ENCODE measurements around the gene CSPG5.
A peak's percentile ranks its signal among the peaks of the same experiment; 100 is the strongest.

CSPG5 gene

GRCh38 chr3:47578119-47578632 lies 489 bp downstream of the CSPG5 start:
- Mint-ChIP-seq H3K4me3 (peak overlapping the region; percentile 72), H3K36me3 (no peaks in the 10 kb centered on the region), H3K9me3 (no peaks in the 10 kb centered on the region), H3K4me1 (peaks cover 2% of the 10 kb centered on the region), H3K27me3 (peaks cover 16% of the 10 kb centered on the region), H3K27ac (no peak overlapping the region)
- DNase-seq (ENCODE audit: low spot score in 2 of 2) (peak; percentile 28 to 60), ATAC-seq (ENCODE audit: low read depth) (peak; percentile 70)

DNA sequence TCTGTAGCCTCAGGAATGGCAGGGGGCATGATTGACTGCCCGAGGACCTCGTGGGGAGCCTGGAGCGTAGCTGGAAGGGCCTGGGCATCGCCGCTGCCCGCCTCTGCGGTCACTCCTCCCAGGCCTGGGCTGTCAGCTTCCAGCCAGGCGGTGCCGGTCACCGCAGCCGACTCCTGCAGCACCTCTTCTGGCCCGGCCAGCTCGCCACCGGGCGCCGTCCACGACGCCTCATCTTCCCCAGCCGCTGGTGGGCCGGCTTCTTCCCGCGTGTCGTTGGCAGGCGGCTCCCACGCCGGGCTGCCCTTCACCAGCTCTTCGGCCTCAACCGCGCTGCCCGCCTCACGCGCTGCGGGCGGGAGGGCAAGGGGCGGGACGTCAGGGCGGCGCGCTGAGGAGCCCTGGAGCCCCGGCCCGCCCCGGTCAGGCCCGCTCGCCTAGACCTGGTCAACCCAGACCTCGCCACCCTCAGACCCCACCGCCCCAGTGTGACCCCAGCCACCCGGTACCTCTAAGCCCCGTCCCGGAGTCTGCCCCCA lies 1.0 kb downstream of the CSPG5 start:
- Mint-ChIP-seq H3K4me1 (peaks cover 2% of the 10 kb centered on the region), H3K27me3 (peaks cover 16% of the 10 kb centered on the region), H3K9me3 (no peaks in the 10 kb centered on the region), H3K36me3 (no peaks in the 10 kb centered on the region), H3K4me3 (peak overlapping the region; percentile 72), H3K27ac (no peak overlapping the region)
- ATAC-seq (ENCODE audit: low read depth), result no peak
- DNase-seq (ENCODE audit: low spot score in 2 of 2), result no peak

DNA sequence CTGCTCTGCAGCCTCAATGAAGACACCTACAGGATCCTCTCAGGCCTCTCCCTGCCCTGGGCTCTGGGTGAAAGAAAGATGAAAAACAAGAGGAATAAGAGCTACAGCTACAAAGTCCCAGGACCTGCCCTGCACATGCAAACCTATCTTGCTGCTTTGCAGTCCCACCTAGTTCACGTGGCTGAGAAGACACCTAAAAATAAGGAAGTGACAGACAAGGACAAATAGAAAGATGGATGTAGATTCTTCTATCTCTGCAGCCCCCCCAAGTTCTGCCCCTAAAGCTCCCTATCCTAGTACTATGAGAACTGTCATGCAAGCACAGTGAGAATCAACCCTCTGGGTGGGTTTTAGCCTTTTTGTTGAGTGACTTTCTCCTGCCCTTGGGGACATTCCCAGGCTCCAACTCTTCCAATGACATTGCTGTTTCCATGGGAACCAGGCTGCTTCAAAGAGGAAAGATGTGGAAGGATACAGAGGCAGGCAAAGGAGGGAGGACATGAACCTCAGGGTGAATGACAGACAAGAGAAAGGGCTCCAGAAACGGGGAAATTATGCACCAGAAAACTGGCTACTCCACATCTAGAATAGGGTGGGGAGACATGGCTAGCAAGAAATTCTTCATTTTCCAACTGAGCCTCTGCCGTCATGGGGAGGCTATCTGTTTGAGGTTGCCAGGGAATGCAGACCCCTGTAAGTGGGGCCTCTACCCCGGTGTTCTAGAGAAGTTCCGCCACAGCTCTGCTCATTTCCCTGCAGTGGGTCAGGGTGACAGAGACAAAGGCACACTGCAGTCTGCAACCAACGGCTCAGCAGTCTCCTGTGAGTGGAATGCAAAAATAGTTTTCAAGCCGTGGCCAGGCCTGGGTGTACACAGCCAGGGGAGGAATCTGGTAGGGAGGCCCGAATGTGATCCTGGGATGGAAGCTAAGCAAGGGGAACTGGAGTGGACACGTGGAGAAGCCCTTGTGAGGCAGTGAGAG lies 5.2 kb downstream of the CSPG5 start:
- no peak overlapping the region for H3K4me3 Mint-ChIP-seq
- no peak overlapping the region for H3K27ac Mint-ChIP-seq
- no peaks in the 10 kb centered on the region for H3K4me1 Mint-ChIP-seq
- H3K27me3 Mint-ChIP-seq, result peaks cover 12% of the 10 kb centered on the region
- DNase-seq (ENCODE audit: low spot score in 2 of 2), result no peak
- no peaks in the 10 kb centered on the region for H3K9me3 Mint-ChIP-seq
- ATAC-seq (ENCODE audit: low read depth), result no peak
- no peaks in the 10 kb centered on the region for H3K36me3 Mint-ChIP-seq

DNA sequence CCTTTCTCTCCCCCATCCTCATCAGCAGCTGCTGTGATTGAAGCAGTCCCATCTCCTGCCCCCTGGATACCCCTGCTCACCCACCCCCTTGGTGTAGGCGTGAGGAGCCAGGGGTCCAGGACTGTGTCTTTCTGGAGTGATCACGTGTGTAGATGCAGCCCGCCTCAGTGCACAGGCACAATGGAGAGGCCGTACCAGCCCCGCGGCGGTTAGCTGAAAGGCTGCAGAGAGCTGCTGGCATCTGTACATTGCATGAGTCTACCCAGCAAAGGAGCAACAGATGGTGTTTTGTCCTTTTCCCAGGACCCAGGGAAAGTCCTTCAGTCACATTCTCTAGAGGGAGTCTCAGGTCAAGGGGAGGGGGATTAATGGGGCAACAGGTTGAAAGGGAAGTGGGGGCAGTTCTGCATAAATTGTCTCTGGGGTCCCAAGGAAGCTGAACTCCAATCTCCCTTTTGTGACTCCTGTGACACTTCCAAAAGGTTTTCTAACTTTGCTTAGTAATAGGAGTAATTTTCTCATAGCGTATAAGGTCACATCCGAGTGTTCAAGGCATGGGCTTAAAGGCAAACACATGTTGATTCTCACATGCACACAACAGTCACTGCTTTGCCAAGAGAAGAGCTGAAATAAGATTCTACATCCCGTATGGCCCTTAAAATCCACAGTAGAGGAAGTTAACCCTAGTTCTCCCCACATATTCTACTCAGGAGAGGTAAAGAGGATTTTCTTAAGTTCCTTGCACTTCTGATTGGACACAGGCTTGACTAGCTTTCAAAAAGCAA lies 7.1 kb downstream of the CSPG5 start:
- Mint-ChIP-seq H3K27ac (no peak overlapping the region), H3K4me3 (no peak overlapping the region), H3K4me1 (no peaks in the 10 kb centered on the region), H3K9me3 (no peaks in the 10 kb centered on the region), H3K27me3 (peaks cover 12% of the 10 kb centered on the region), H3K36me3 (no peaks in the 10 kb centered on the region)
- ATAC-seq (ENCODE audit: low read depth), result no peak
- DNase-seq (ENCODE audit: low spot score in 2 of 2), result no peak

- ATAC-seq (ENCODE audit: low read depth) (no peak), DNase-seq (ENCODE audit: low spot score in 2 of 2) (no peak)
- H3K27ac Mint-ChIP-seq, result no peak overlapping the region
- no peaks in the 10 kb centered on the region for H3K9me3 Mint-ChIP-seq
- no peaks in the 10 kb centered on the region for H3K4me1 Mint-ChIP-seq
- no peak overlapping the region for H3K4me3 Mint-ChIP-seq
- H3K27me3 Mint-ChIP-seq, result peaks cover 8% of the 10 kb centered on the region
- H3K36me3 Mint-ChIP-seq, result no peaks in the 10 kb centered on the region
Observed at GRCh38 chr3:47568901-47569300, 9.8 kb downstream of the CSPG5 start.

GRCh38 chr3:47567149-47567548 lies 11.5 kb downstream of the CSPG5 start:
- ATAC-seq (ENCODE audit: low read depth), result no peak

GRCh38 chr3:47566667-47567066 lies 12.0 kb downstream of the CSPG5 start:
- H3K4me1 Mint-ChIP-seq, result no peaks in the 10 kb centered on the region
- H3K27ac Mint-ChIP-seq, result no peak overlapping the region
- ATAC-seq (ENCODE audit: low read depth) (no peak), DNase-seq (ENCODE audit: low spot score in 2 of 2) (no peak)
- H3K9me3 Mint-ChIP-seq, result no peaks in the 10 kb centered on the region
- H3K36me3 Mint-ChIP-seq, result no peaks in the 10 kb centered on the region
- no peak overlapping the region for H3K4me3 Mint-ChIP-seq
- peaks cover 5% of the 10 kb centered on the region for H3K27me3 Mint-ChIP-seq

More at GRCh38 chr3:47567149-47567548, 11.5 kb downstream of the CSPG5 start:
- no peaks in the 10 kb centered on the region for H3K4me1 Mint-ChIP-seq
- no peaks in the 10 kb centered on the region for H3K36me3 Mint-ChIP-seq
- peaks cover 7% of the 10 kb centered on the region for H3K27me3 Mint-ChIP-seq
- no peak overlapping the region for H3K27ac Mint-ChIP-seq
- no peaks in the 10 kb centered on the region for H3K9me3 Mint-ChIP-seq
- no peak overlapping the region for H3K4me3 Mint-ChIP-seq
- DNase-seq (ENCODE audit: low spot score in 2 of 2), result no peak

GRCh38 chr3:47565734-47566550 lies 12.7 kb downstream of the CSPG5 start:
- no peak for ATAC-seq (ENCODE audit: low read depth)
- DNase-seq (ENCODE audit: low spot score in 2 of 2), result no peak
- H3K9me3 Mint-ChIP-seq, result no peaks in the 10 kb centered on the region
- H3K4me1 Mint-ChIP-seq, result no peaks in the 10 kb centered on the region
- no peaks in the 10 kb centered on the region for H3K36me3 Mint-ChIP-seq
- H3K27ac Mint-ChIP-seq, result no peak overlapping the region
- H3K27me3 Mint-ChIP-seq, result peaks cover 5% of the 10 kb centered on the region
- no peak overlapping the region for H3K4me3 Mint-ChIP-seq

- DNase-seq (ENCODE audit: low spot score in 2 of 2), result no peak
- H3K4me3 Mint-ChIP-seq, result no peak overlapping the region
Observed at GRCh38 chr3:47556351-47556750, 22.3 kb downstream of the CSPG5 start.

GRCh38 chr3:47554335-47554734 lies 24.3 kb downstream of the CSPG5 start:
- Mint-ChIP-seq H3K27me3 (peaks cover 9% of the 10 kb centered on the region), H3K36me3 (no peaks in the 10 kb centered on the region), H3K9me3 (no peaks in the 10 kb centered on the region), H3K4me1 (peaks cover 3% of the 10 kb centered on the region), H3K4me3 (no peak overlapping the region), H3K27ac (no peak overlapping the region)
- no peak for ATAC-seq (ENCODE audit: low read depth)
- no peak for DNase-seq (ENCODE audit: low spot score in 2 of 2)

More at GRCh38 chr3:47556351-47556750, 22.3 kb downstream of the CSPG5 start:
- no peaks in the 10 kb centered on the region for H3K9me3 Mint-ChIP-seq
- no peak for ATAC-seq (ENCODE audit: low read depth)
- no peak overlapping the region for H3K27ac Mint-ChIP-seq
- no peaks in the 10 kb centered on the region for H3K4me1 Mint-ChIP-seq
- peaks cover 10% of the 10 kb centered on the region for H3K27me3 Mint-ChIP-seq
- no peaks in the 10 kb centered on the region for H3K36me3 Mint-ChIP-seq

DNA sequence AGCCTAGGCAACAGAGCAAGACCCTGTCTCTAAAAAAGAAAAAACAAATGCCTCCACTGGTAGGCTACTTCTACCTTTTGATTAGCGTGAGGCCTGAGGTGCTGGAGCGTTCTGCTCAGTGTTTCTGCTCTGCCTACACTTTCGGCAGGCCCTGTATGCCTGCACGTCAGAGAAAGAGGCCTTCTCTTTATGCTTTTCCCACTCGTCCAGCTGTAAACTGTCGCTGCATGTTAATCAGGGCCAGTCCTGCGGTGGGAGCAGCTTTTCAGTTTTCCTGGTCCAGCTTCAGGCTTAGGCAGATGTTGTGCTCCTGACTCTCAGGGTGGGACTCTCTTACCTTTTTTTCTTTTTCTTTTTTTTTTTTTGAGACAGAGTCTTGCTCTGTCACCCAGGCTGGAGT lies 25.3 kb downstream of the CSPG5 start:
- H3K27ac Mint-ChIP-seq, result no peak overlapping the region
- H3K4me3 Mint-ChIP-seq, result no peak overlapping the region
- H3K9me3 Mint-ChIP-seq, result no peaks in the 10 kb centered on the region
- DNase-seq (ENCODE audit: low spot score in 2 of 2), result no peak
- ATAC-seq (ENCODE audit: low read depth), result no peak
- H3K4me1 Mint-ChIP-seq, result peaks cover 3% of the 10 kb centered on the region
- no peaks in the 10 kb centered on the region for H3K36me3 Mint-ChIP-seq
- H3K27me3 Mint-ChIP-seq, result peaks cover 9% of the 10 kb centered on the region

GRCh38 chr3:47542471-47543173 lies 36.0 kb downstream of the CSPG5 start:
- DNase-seq (ENCODE audit: low spot score in 2 of 2), result no peak
- Mint-ChIP-seq H3K9me3 (no peaks in the 10 kb centered on the region), H3K36me3 (no peaks in the 10 kb centered on the region), H3K4me1 (no peaks in the 10 kb centered on the region), H3K27me3 (peaks cover 6% of the 10 kb centered on the region), H3K27ac (no peak overlapping the region), H3K4me3 (no peak overlapping the region)
- ATAC-seq (ENCODE audit: low read depth), result no peak

- Mint-ChIP-seq H3K27ac (no peak overlapping the region), H3K9me3 (no peaks in the 10 kb centered on the region), H3K36me3 (no peaks in the 10 kb centered on the region), H3K27me3 (peaks cover 8% of the 10 kb centered on the region), H3K4me1 (no peaks in the 10 kb centered on the region), H3K4me3 (no peak overlapping the region)
- no peak for ATAC-seq (ENCODE audit: low read depth)
- DNase-seq (ENCODE audit: low spot score in 2 of 2), result no peak
Observed at GRCh38 chr3:47541583-47542108, 37.0 kb downstream of the CSPG5 start.

Data from memory B cell (primary cell).